Measurements from ENCODE around the gene NPAS1.

DNA sequence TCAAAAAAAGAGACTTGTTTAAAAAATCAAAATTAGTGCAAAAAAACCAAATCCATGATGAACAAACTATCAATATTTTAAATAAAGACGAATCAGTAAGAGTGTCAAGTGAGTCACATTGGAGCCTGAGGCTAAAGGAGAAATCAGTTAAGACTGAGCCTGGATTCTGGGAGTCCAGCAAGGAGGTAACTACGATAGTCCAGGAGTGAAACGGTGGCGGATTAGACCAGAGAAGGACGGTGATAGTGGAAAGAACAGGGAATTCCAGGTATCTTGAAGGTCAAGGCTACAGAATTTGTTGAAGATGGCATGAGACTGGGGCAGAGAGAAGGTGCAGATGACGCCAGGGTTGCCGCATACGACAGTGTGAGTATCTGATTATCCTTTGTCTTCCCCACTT lies 7.0 kb upstream of the NPAS1 start:
- no peak for TF ChIP-seq POLR2AphosphoS5 (IDR thresholded peaks at IDR 0.05)
- TF ChIP-seq, protein P1, sequence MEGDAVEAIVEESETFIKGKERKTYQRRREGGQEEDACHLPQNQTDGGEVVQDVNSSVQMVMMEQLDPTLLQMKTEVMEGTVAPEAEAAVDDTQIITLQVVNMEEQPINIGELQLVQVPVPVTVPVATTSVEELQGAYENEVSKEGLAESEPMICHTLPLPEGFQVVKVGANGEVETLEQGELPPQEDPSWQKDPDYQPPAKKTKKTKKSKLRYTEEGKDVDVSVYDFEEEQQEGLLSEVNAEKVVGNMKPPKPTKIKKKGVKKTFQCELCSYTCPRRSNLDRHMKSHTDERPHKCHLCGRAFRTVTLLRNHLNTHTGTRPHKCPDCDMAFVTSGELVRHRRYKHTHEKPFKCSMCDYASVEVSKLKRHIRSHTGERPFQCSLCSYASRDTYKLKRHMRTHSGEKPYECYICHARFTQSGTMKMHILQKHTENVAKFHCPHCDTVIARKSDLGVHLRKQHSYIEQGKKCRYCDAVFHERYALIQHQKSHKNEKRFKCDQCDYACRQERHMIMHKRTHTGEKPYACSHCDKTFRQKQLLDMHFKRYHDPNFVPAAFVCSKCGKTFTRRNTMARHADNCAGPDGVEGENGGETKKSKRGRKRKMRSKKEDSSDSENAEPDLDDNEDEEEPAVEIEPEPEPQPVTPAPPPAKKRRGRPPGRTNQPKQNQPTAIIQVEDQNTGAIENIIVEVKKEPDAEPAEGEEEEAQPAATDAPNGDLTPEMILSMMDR (IDR thresholded peaks at IDR 0.05), result no peak
